GM12891 (cell line): Measurements from ENCODE around the gene ADM2.
A peak's percentile ranks its signal among the peaks of the same experiment; 100 is the strongest.

Source experiments
- DNase-seq: peaks from one replicate; pipeline ENCODE4 v3.0.0; 2011; ENCODE audit warnings: low spot score; ENCODE audit not compliant: insufficient read length
- FAIRE-seq: peaks from 2 replicates; lab custom pipeline; 2011; peaks lifted over from hg19 to GRCh38; lab: Jason Lieb, UNC
- PAX5 ChIP-seq: IDR thresholded peaks from 2 replicates; pipeline ENCODE4 v1.6.1; 2011; ENCODE audit warnings: low read length, moderate library complexity, mild to moderate bottlenecking; ENCODE audit not compliant: insufficient read depth, severe bottlenecking
- POLR2A ChIP-seq: IDR thresholded peaks from 2 replicates; pipeline ENCODE4 v1.6.1; 2011; ENCODE audit warnings: low read depth, low read length, control low read depth
- POLR2AphosphoS5 ChIP-seq: IDR thresholded peaks from 2 replicates; pipeline ENCODE4 v1.6.1; 2011; ENCODE audit warnings: low read depth, low read length, control low read depth
- POU2F2 ChIP-seq: IDR thresholded peaks from 2 replicates; pipeline ENCODE4 v1.6.1; 2011; ENCODE audit warnings: low read depth, mild to moderate bottlenecking, control low read depth, low read length, moderate library complexity
- SPI1 ChIP-seq: IDR thresholded peaks from 2 replicates; pipeline ENCODE4 v1.6.1; 2011; ENCODE audit warnings: low read depth, low read length, control low read depth
- TAF1 ChIP-seq: IDR thresholded peaks from 2 replicates; pipeline ENCODE4 v1.6.1; 2011; ENCODE audit warnings: low read depth, low read length, control low read depth

Gene ADM2

GRCh38 chr22:50445071-50445879 is 36.1 kb upstream of the ADM2 start:
- TF ChIP-seq POLR2AphosphoS5 (no peak), POU2F2 (0 out of 2 replicates have a peak, but pooled peaks have one; percentile 13), SPI1 (no peak)
- DNase-seq = no peak
- no peak for FAIRE-seq

- no peak for DNase-seq
- TF ChIP-seq SPI1 (no peak), TAF1 (no peak)
- FAIRE-seq = no peak
Measured at GRCh38 chr22:50445880-50446707, 35.2 kb upstream of the ADM2 start.

DNA sequence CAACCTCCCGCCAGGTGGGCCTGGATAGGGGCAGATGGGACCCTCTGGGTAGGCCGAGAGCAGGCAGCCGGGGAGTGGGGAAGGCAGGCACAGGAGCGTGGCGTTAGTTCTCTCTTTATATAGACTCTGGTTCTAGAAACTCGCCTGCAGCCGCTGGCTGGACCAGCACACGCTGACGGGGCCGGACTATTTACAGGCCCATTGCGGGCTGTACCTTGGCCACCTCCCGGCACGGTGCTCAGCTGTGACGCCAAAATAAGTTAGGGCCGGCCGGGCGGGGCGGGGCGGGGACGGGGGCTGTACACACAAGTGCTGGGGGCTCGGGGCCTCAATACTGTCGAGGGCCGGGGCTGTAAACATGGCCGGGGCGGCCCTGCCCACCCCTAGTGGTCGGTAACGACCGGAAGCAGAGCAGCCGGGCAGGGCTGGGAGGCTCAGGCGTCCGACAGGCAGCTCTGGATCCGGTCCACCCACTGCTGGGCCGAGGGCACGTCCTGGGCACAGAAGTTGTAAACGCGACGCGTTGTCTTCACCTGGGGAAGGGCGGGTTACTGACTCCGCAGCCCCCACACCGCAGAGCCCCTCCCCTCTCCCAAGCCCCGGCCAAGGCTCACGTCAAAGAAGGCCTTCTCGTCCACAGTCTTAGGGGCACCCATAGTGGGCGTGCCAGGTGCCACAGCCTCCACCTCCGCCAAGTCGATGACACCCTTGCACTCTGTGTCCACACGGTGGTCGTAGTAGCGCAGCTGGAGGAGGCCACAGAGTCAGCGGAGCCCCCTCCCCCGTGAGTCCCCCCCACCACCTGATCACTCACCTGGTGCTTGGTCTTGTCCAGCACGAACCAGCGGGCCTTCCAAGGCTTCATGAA is 34.4 kb upstream of the ADM2 start:
- DNase-seq (no peak), FAIRE-seq (no peak)
- no peak for TF ChIP-seq SPI1
- no peak for TF ChIP-seq POLR2AphosphoS5
- no peak for TF ChIP-seq POU2F2
- TF ChIP-seq POLR2A = no peak
- TF ChIP-seq PAX5 = no peak
- no peak for TF ChIP-seq TAF1

- DNase-seq (no peak), FAIRE-seq (no peak)
- TF ChIP-seq POLR2A = no peak
- TF ChIP-seq POLR2AphosphoS5 = no peak
- TF ChIP-seq PAX5 = no peak
- no peak for TF ChIP-seq TAF1
- TF ChIP-seq SPI1 = no peak
- no peak for TF ChIP-seq POU2F2
Measured at GRCh38 chr22:50447576-50448551, 33.5 kb upstream of the ADM2 start.

- FAIRE-seq (no peak), DNase-seq (no peak)
- no peak for TF ChIP-seq POLR2AphosphoS5
- TF ChIP-seq SPI1 = no peak
- TF ChIP-seq PAX5 = no peak
- no peak for TF ChIP-seq POLR2A
- TF ChIP-seq TAF1 = no peak
- no peak for TF ChIP-seq POU2F2
Measured at GRCh38 chr22:50452649-50453048, 28.7 kb upstream of the ADM2 start.

DNA sequence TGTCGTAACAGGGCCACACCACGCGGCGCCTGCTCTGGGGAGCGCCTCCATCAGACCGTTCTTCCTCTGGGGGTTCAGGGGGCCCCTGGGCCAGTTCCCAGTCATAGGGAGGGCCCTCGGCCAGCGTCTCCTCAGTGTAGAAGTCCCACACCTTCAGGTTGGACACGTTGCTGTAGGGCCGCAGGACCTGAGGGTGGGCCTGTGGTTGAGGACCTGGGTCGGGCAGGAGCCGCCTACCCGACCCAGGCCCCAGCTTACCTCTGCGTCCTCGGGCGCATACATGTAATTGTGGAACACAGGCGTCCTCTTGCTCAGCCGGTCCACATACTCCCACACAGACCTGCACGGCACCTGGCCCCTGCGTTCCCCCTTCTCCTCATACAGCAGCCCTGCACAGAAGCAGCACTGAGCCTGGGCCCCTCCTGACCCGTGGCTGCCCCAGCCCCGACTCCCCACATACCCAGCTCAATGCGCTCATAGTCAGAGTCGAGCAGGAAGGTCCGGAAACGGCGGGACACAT is 26.7 kb upstream of the ADM2 start:
- FAIRE-seq (no peak), DNase-seq (no peak)
- no peak for TF ChIP-seq POLR2AphosphoS5
- no peak for TF ChIP-seq TAF1
- no peak for TF ChIP-seq SPI1
- no peak for TF ChIP-seq POU2F2
- TF ChIP-seq PAX5 = no peak
- no peak for TF ChIP-seq POLR2A

- TF ChIP-seq PAX5 (no peak), SPI1 (no peak), POU2F2 (no peak), TAF1 (no peak), POLR2A (no peak), POLR2AphosphoS5 (no peak)
- no peak for DNase-seq
- no peak for FAIRE-seq
Measured at GRCh38 chr22:50455201-50455600, 26.1 kb upstream of the ADM2 start.

- DNase-seq = no peak
- TF ChIP-seq POLR2AphosphoS5 (no peak), PAX5 (no peak), SPI1 (no peak), POLR2A (no peak), TAF1 (no peak), POU2F2 (no peak)
- no peak for FAIRE-seq
Measured at GRCh38 chr22:50456026-50456425, 25.3 kb upstream of the ADM2 start.
